Measurements from ENCODE around the gene PTDSS2. TPM values are rescaled to one million over a fixed set of nuclear protein-coding genes. Genes with fewer than 3 reads are reported as not detected.

The PTDSS2 gene
- total RNA-seq, 1 donor from 2014 or later: 47.3 TPM

DNA sequence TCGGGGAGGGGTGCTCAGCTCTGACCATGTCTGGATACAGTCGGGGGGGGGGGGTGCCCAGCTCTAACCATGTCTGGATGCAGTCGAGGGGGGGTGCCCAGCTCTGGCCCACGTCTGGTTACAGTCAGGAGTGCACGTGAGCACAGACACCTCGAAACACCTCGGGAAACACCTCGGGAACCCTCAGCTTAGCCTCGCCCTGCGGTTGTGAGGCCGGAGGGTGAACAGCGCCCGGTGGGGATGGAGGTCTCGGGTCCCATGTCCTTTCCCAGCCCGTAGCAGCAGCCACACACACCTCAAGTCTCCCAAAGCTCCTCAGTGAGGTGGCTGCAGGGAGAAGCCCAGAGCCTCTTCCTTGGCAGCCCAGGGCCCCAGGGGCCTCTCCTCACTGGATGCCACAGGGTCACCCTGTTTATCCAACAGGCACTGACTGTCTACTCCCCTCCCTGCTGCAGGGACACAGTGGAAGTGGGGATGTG lies 37.4 kb upstream of the PTDSS2 start:
- Histone ChIP-seq H2AFZ (ENCODE audit: low read depth, low read length) (no peak overlapping the region), H3K4me2 (ENCODE audit: low read length) (no peak overlapping the region), H3K4me3 (ENCODE audit: insufficient read depth, low read depth, low read length) (no peak overlapping the region), H3K9me3 (ENCODE audit: insufficient read depth, low read depth, low read length) (no peaks in the 10 kb centered on the region), H3K27ac (ENCODE audit: low read depth, low read length) (no peak overlapping the region), H3K9ac (ENCODE audit: low read length) (no peak overlapping the region), H3K4me1 (ENCODE audit: insufficient read depth, low read length) (peaks cover 15% of the 10 kb centered on the region), H3K27me3 (ENCODE audit: insufficient read depth, low read length) (peaks cover 2% of the 10 kb centered on the region), H4K20me1 (ENCODE audit: insufficient read depth, low read length) (no peaks in the 10 kb centered on the region), H3K36me3 (ENCODE audit: insufficient read depth, low read length) (no peaks in the 10 kb centered on the region), H3K79me2 (ENCODE audit: insufficient read depth, low read length) (no peaks in the 10 kb centered on the region)
- FAIRE-seq (no peak), DNase-seq (ENCODE audit: low read depth) (no peak)
- Mint-ChIP-seq H3K27me3 (ENCODE audit: low read depth, unreplicated experiment) (peaks cover 16% of the 10 kb centered on the region), H3K27ac (ENCODE audit: unreplicated experiment) (no peak overlapping the region), H3K9me3 (ENCODE audit: unreplicated experiment) (no peaks in the 10 kb centered on the region), H3K4me1 (ENCODE audit: low read depth, unreplicated experiment) (peaks cover 4% of the 10 kb centered on the region), H3K36me3 (ENCODE audit: low read depth, unreplicated experiment) (no peaks in the 10 kb centered on the region), H3K4me3 (ENCODE audit: unreplicated experiment) (no peak overlapping the region)
- TF ChIP-seq EZH2 (IDR thresholded peaks at IDR 0.05; ENCODE audit: insufficient read depth, low read length): no peak
- TF ChIP-seq, protein P1, sequence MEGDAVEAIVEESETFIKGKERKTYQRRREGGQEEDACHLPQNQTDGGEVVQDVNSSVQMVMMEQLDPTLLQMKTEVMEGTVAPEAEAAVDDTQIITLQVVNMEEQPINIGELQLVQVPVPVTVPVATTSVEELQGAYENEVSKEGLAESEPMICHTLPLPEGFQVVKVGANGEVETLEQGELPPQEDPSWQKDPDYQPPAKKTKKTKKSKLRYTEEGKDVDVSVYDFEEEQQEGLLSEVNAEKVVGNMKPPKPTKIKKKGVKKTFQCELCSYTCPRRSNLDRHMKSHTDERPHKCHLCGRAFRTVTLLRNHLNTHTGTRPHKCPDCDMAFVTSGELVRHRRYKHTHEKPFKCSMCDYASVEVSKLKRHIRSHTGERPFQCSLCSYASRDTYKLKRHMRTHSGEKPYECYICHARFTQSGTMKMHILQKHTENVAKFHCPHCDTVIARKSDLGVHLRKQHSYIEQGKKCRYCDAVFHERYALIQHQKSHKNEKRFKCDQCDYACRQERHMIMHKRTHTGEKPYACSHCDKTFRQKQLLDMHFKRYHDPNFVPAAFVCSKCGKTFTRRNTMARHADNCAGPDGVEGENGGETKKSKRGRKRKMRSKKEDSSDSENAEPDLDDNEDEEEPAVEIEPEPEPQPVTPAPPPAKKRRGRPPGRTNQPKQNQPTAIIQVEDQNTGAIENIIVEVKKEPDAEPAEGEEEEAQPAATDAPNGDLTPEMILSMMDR (IDR thresholded peaks at IDR 0.05; ENCODE audit: insufficient read depth, low read depth, low read length): no peak

DNA sequence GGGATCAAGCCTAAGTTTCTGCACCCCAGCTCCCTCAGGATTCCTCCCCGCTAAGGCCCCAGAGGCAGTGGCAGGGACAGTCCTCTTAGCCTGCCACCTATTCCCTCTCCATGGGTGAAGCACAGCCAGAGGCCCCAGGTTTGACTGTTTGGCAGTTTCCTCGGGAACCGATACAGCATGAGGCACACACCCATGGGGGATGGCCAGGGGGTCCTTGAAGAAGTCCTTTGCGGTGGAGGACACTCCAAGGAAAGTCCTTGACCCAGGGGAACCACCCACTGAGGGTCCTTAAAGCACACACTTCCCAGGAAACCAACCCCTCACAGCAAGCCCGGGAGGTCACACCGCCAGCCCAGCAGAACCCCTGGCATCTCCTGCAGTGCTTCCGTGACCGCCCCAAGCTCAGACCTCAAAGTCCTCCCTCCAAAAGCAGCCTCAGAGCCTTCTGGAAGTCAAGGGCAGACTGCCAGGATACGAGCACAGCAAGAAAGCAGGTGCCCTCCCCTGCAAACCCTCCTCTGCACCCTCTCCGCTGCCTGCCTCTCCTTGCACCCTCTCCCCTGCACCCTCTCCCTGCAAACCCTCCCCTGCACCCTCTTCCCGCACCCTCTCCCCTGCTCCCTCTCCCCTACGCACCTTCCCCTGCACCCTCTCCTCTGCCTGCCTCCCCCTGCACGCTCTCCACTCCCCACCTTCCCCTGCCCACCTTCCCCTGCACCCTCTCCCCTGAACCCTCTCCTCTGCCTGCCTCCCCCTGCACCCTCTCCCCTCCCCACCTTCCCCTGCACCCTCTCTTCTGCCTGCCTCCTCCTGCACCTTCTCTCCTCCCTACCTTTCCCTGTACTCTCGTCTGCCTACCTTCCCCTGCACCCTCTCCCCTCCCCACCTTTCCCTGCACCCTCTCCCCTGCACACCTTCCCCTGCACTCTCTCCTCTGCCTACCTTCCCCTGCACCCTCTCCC lies 36.7 kb upstream of the PTDSS2 start:
- Mint-ChIP-seq H3K9me3 (ENCODE audit: unreplicated experiment) (no peaks in the 10 kb centered on the region), H3K27me3 (ENCODE audit: low read depth, unreplicated experiment) (peaks cover 22% of the 10 kb centered on the region), H3K36me3 (ENCODE audit: low read depth, unreplicated experiment) (no peaks in the 10 kb centered on the region), H3K4me3 (ENCODE audit: unreplicated experiment) (no peak overlapping the region), H3K27ac (ENCODE audit: unreplicated experiment) (no peak overlapping the region), H3K4me1 (ENCODE audit: low read depth, unreplicated experiment) (peaks cover 4% of the 10 kb centered on the region)
- Histone ChIP-seq H3K4me3 (ENCODE audit: insufficient read depth, low read depth, low read length) (no peak overlapping the region), H3K79me2 (ENCODE audit: insufficient read depth, low read length) (no peaks in the 10 kb centered on the region), H4K20me1 (ENCODE audit: insufficient read depth, low read length) (no peaks in the 10 kb centered on the region), H3K4me2 (ENCODE audit: low read length) (no peak overlapping the region), H3K9me3 (ENCODE audit: insufficient read depth, low read depth, low read length) (no peaks in the 10 kb centered on the region), H3K36me3 (ENCODE audit: insufficient read depth, low read length) (no peaks in the 10 kb centered on the region), H3K27ac (ENCODE audit: low read depth, low read length) (no peak overlapping the region), H3K27me3 (ENCODE audit: insufficient read depth, low read length) (peaks cover 5% of the 10 kb centered on the region), H3K9ac (ENCODE audit: low read length) (no peak overlapping the region), H3K4me1 (ENCODE audit: insufficient read depth, low read length) (peaks cover 15% of the 10 kb centered on the region), H2AFZ (ENCODE audit: low read depth, low read length) (no peak overlapping the region)
- TF ChIP-seq EZH2 (IDR thresholded peaks at IDR 0.05; ENCODE audit: insufficient read depth, low read length): no peak
- TF ChIP-seq, protein P1 (IDR thresholded peaks at IDR 0.05; ENCODE audit: insufficient read depth, low read depth, low read length): no peak
- no peak for FAIRE-seq
- no peak for DNase-seq (ENCODE audit: low read depth)

Measured in astrocyte (in vitro differentiated cells and primary cell).